AG08396 (cell line): ENCODE results near the gene SRP19.
"Not testable (repeated sequence)": the region's sequence is repeated elsewhere in the genome, so short reads cannot be mapped to it uniquely, and the experiment has no call there.

Experiments
- DNase-seq: peaks from one replicate; pipeline ENCODE4 v3.0.0; 2012; ENCODE audit warnings: low spot score, mixed read lengths

Gene SRP19

DNA sequence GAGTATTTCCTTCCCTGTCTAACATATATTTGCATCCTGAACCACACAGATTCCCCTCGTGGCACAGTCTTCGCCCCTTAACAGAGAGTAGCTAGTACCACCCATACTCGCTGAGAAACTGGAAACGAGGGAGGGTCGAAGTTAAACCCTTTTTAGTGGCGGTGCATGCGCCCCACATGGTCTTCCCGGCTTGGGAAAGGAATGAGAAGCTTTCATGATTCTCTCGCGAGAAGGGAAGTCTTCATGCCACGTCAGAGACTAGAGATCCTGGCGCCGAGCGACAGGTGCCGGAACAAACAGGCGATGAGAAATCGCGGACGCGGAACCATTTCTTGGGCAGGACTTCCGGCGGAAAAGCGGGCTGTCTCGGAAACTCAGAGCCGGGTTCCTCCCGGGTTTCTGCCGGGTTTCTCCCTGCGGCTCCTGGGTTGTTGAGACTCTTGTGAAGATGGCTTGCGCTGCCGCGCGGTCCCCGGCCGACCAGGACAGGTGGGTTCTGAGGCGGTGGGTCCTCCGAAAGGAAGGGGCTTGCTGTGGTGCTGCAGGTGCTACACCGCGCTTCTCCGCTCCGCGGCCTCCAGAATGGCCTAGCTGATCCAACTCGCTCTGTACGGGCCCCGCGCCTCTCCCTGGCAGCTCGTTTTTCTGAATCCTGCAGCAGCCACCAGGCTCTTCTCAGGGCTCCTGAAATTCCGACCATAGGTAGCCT is at the start of gene SRP19:
Gene SRP19, plus strand, starts transcription at position 359 of the 709 bp plus-strand sequence. Its CDS starts 90 bp downstream, at position 449.
- peak; percentile 94 for DNase-seq

DNA sequence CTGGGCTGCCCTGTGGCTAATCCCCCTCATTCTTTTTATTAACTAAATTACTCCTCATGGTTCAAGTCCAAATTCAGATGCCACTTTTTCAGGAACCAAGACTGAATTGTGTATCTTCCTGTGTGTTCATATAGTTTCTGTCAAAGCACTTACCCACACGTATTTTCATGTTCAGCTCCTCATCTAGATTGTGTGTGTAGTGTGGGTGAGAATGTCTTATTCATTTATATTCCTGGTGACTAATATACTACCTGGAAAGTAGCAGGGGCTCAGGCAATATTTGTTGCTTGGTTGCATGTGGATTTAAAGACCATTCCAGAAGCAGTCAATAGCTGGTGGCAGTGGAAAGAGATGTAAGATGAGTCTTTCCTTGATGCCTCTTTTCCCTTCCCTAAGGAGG is 48.5 kb upstream of the SRP19 start:
- no peak for DNase-seq

DNA sequence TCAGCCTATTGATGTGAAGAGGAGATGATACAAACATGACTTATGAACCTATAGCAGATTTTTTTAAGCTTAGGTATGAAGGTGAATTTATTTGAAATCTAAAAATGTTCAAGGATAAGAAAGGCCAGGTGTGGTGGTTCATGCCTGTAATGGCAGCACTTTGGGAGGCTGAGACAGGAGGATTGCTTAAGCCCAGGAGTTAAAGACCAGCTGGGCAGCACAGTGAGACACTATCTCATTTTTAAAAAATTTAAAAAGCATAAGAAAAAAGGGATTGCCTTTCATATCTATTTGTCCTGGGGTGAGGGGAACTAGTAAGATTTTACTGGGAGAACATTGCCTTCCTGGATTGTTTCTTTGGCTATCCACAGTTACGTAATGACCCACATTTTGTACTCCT is 40.8 kb upstream of the SRP19 start:
- no peak for DNase-seq

- DNase-seq, result no peak
These were observed 38.6 kb upstream of the SRP19 start for GRCh38 chr5:112822456-112822855.

GRCh38 chr5:112823181-112823580 is 37.9 kb upstream of the SRP19 start:
- DNase-seq, result no peak

GRCh38 chr5:112823656-112824055 is 37.4 kb upstream of the SRP19 start:
- DNase-seq, result no peak

- no peak for DNase-seq
These were observed 36.9 kb upstream of the SRP19 start for GRCh38 chr5:112824197-112824596.

- no peak for DNase-seq
These were observed 30.7 kb upstream of the SRP19 start for GRCh38 chr5:112830378-112830777.

DNA sequence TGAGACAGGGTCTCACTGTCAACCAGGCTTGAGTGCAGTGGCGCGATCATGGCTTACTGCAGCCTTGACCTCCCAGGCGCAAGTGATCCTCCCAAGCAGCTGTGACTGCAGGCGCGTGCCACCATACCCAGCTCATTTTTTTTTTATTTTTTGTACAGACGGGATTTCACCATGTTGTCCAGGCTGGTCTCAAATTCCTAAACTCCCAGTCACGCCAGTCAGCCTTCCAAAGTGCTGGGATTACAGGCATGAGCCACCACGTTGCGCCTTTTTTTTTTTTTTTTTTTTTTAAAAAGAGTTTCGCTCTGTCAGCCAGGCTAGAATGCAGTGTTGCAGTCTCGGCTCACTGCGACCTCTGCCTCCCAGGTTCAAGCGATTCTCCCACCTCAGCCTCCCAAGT is 27.1 kb upstream of the SRP19 start:
- DNase-seq, result no peak

DNA sequence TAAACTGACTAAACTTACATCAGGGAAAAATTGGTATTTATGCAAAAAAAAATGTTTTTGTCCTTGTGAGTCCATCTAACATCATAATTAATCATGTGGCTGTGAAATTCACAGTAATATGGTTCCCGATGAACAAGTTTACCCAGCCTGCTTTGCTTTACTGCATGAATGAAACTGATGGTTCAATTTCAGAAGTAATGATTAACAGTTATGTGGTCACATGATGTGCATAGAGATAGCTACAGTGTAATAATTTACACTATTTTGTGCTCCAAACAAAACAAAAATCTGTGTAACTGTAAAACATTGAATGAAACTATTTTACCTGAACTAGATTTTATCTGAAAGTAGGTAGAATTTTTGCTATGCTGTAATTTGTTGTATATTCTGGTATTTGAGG is 16.6 kb upstream of the SRP19 start:
- DNase-seq, result no peak

GRCh38 chr5:112846556-112846955 is 14.5 kb upstream of the SRP19 start:
- no peak for DNase-seq

- DNase-seq, result no peak
These were observed 13.8 kb upstream of the SRP19 start for GRCh38 chr5:112847306-112847705.

GRCh38 chr5:112848116-112848811 is 12.8 kb upstream of the SRP19 start:
- DNase-seq, result peak; percentile 47

GRCh38 chr5:112849912-112850311 is 11.2 kb upstream of the SRP19 start:
- no peak for DNase-seq

DNA sequence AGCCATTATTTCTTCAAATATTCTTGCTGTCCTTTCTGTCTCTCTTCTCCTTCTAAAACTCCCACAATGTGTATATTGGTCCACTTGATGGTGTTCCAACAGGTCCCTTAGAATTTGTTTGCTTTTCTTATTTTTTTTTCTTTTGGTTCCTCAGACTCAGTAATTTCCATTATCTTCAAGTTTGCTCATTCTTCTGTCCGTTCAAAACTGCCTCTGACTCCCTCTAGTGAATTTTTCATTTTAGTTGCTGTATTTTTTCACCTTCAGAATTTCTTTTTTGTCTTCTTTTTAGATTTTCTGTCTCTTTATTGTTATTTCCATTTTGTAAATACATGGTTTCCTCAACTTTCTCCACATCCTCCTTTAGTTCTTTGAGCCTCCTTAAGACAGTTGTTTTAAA is 6.4 kb upstream of the SRP19 start:
- no peak for DNase-seq

DNA sequence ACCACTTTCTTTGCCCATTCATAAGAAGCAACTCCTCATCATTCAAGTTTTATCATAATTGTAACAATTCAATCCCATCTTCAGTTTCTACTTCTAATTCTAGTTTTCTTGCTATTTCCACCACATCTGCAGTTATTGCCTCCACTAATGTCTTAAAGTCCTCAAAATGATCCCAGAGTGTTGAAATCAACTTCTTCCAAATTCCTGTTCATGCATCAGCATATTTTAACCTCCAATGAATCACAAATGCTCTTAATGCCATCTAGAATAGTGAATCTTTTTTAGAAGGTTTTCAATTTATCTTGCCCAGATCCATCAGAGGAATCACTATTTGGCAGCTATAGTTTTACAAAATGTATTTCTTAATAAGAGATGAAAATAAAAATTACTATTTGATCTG is 3.2 kb upstream of the SRP19 start:
- no peak for DNase-seq

- DNase-seq, result not testable (repeated sequence)
These were observed 537 bp upstream of the SRP19 start for GRCh38 chr5:112860571-112860928.

DNA sequence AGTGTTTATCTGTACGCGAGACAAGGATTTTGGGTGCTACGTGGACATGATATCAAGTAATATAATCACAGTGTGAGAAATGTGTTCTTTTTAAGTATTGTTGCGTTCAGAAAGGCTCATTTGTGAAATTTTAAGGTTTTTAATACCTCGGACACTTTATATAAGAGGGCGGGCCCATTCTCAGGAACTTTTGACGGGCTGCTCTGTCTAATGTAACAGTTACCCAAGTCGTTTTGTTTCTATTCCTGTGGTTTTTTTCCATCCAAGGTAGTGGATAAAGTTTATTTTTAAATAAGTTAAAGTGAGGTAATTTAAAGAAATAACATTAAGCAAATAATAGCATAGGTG is 525 bp downstream of the SRP19 start:
- no peak for DNase-seq

- DNase-seq, result no peak
These were observed 998 bp downstream of the SRP19 start for GRCh38 chr5:112862085-112862484.

DNA sequence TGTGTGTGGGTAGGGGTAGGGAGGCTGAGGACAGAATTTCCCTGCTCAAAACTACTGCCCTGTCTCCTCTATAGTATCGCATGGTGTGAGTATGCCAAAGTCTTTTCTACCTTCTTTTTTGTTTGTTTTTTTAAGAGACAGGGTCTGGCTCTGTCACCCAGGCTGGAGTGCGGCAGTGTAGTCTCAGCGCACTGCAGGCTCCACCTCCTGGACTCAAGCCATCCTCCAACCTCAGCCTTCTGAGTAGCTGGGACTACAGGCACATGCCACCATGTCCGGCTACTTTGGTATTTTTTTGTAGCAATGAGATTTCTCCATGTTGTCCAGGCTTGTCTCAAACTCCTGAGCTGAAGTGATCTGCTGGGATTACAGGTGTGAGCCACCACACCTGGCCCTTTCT is 2.5 kb downstream of the SRP19 start:
- DNase-seq, result no peak

- no peak for DNase-seq
These were observed 4.0 kb downstream of the SRP19 start for GRCh38 chr5:112865128-112865527.

- no peak for DNase-seq
These were observed 5.7 kb downstream of the SRP19 start for GRCh38 chr5:112866739-112867138.

- no peak for DNase-seq
These were observed 6.3 kb downstream of the SRP19 start for GRCh38 chr5:112867411-112867810.

GRCh38 chr5:112869948-112870347 is 8.9 kb downstream of the SRP19 start:
- no peak for DNase-seq
